ENCODE data around the gene AFTPH.

AFTPH gene

DNA sequence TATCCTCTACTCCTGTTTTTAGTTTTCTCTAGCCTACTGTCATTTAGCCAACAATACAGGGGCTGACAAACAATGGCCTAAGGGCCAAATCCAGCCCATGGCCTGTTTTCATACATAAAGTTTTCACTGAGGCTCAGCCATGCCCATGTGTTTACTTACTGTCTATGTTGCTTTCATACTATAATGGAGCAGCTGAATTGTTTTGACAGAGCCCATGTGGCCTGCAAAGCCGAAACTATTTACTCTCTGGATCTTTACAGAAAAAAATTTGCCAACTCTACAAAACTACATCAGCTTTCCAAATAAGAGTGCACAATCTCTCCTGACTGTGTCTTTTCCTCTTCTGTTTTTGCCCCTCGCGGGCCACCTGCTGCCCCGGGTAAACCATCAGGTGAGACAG is 46.1 kb upstream of the AFTPH start:
- Histone ChIP-seq H3K27me3 (ENCODE audit: insufficient read depth, low read length, poor library complexity) (peaks cover 9% of the 10 kb centered on the region), H4K20me1 (ENCODE audit: insufficient read depth, low read length) (no peaks in the 10 kb centered on the region), H3K36me3 (ENCODE audit: insufficient read depth, low read length) (no peaks in the 10 kb centered on the region), H3K4me3 (ENCODE audit: low read depth in 1 of 2, low read length in 2 of 2) (no peak overlapping the region), H2AFZ (ENCODE audit: low read depth, low read length) (no peak overlapping the region), H3K9ac (ENCODE audit: low read depth, low read length) (no peak overlapping the region), H3K4me2 (ENCODE audit: insufficient read depth, low read length) (no peak overlapping the region), H3K79me2 (ENCODE audit: insufficient read depth, low read length) (no peaks in the 10 kb centered on the region), H3K27ac (ENCODE audit: low read length) (no peak overlapping the region), H3K9me3 (ENCODE audit: insufficient read depth, low read length, severe bottlenecking) (no peaks in the 10 kb centered on the region), H3K4me1 (ENCODE audit: insufficient read depth, low read length) (no peaks in the 10 kb centered on the region)
- DNase-seq: no peak
- TF ChIP-seq EZH2 (IDR thresholded peaks at IDR 0.05; ENCODE audit: borderline replicate concordance, low read depth, low read length, severe bottlenecking): no peak
- TF ChIP-seq, protein P1, sequence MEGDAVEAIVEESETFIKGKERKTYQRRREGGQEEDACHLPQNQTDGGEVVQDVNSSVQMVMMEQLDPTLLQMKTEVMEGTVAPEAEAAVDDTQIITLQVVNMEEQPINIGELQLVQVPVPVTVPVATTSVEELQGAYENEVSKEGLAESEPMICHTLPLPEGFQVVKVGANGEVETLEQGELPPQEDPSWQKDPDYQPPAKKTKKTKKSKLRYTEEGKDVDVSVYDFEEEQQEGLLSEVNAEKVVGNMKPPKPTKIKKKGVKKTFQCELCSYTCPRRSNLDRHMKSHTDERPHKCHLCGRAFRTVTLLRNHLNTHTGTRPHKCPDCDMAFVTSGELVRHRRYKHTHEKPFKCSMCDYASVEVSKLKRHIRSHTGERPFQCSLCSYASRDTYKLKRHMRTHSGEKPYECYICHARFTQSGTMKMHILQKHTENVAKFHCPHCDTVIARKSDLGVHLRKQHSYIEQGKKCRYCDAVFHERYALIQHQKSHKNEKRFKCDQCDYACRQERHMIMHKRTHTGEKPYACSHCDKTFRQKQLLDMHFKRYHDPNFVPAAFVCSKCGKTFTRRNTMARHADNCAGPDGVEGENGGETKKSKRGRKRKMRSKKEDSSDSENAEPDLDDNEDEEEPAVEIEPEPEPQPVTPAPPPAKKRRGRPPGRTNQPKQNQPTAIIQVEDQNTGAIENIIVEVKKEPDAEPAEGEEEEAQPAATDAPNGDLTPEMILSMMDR (IDR thresholded peaks at IDR 0.05; ENCODE audit: borderline replicate concordance, extremely low read depth, low read length, poor library complexity, severe bottlenecking): no peak
- no peak for ATAC-seq (ENCODE audit: insufficient read depth, low read depth)

DNA sequence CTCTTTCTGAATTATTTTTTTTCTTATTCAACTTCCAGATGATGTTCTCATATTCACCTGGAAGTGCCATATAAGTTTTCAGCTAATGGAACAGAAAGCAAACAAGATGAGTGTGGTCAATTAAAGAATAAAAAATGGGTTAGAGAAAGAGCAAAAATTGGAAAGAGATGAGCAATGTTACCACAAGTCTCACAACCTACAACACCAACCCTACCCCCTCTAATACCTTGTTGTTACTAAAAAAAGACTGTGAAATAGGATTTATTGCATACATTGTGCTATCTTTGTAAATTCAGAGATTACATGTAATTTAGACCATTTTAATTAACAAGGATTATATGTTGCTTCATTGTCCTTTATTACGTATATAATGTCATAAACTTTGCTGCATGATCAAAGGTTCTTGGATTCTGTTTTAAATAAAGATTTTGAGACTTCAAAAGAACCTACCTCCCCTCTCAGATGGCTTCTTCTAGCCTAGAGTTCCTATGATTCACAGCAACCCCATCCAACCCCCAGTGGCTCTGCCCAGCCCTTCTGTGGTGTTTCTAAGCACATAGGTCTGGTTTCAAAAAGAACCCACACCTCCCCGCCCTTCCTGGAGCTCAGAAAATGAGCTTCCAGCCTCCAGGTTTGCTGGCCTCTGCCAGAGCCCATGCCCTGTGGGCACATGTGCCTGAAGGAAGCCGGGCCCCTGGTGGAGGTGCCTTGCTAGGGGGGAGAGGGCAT is 45.5 kb upstream of the AFTPH start:
- no peak for DNase-seq
- H3K27me3 ChIP-seq (ENCODE audit: insufficient read depth, low read length, poor library complexity): peaks cover 11% of the 10 kb centered on the region
- no peak overlapping the region for H3K4me3 ChIP-seq (ENCODE audit: low read depth in 1 of 2, low read length in 2 of 2)
- H3K9ac ChIP-seq (ENCODE audit: low read depth, low read length): no peak overlapping the region
- no peaks in the 10 kb centered on the region for H3K36me3 ChIP-seq (ENCODE audit: insufficient read depth, low read length)
- no peaks in the 10 kb centered on the region for H3K9me3 ChIP-seq (ENCODE audit: insufficient read depth, low read length, severe bottlenecking)
- ATAC-seq (ENCODE audit: insufficient read depth, low read depth): no peak
- H4K20me1 ChIP-seq (ENCODE audit: insufficient read depth, low read length): no peaks in the 10 kb centered on the region
- H3K79me2 ChIP-seq (ENCODE audit: insufficient read depth, low read length): no peaks in the 10 kb centered on the region
- no peak overlapping the region for H3K27ac ChIP-seq (ENCODE audit: low read length)
- H3K4me2 ChIP-seq (ENCODE audit: insufficient read depth, low read length): no peak overlapping the region
- no peaks in the 10 kb centered on the region for H3K4me1 ChIP-seq (ENCODE audit: insufficient read depth, low read length)
- TF ChIP-seq, protein P1 (IDR thresholded peaks at IDR 0.05; ENCODE audit: borderline replicate concordance, extremely low read depth, low read length, poor library complexity, severe bottlenecking): no peak
- TF ChIP-seq EZH2 (IDR thresholded peaks at IDR 0.05; ENCODE audit: borderline replicate concordance, low read depth, low read length, severe bottlenecking): no peak
- H2AFZ ChIP-seq (ENCODE audit: low read depth, low read length): no peak overlapping the region

DNA sequence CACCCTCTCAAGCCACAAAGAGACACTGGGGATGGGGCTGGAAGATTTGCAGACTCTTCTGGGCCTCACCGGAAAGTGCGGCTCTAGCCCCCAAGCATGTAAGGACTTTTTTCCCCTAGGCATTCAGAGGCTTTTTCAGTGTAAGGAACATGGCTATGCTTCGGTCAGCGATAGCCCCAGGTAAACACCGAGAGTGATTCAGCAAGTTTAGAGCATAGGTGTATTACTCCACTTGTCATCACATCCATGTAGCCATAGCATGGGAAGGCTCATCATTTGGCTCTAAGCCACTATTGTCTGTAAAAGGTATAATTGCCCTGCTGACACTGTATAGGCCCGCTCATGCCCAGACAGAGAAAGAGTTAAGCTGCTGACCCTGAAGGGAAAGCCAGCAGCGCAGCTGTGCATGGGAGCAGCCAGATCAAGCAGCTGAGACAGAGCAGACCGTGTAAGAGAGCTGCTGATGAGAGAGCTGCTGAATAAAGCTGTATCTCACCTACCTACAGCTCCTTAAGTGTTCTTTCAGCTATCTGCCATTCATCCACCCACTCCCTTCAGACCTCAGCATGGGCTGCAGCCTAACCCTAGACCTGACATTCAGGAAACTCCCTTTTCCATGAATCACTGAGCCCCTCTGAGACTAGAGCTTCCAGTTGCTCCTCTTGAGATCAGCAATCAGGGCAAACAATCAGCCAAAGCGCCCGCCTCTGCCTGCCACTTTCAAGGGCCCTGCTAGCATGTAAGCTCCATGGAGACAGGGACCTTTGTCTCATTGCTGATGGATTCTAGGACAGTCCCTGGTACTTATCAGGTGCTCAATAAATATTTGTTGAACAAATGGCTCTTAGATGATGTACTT is 44.6 kb upstream of the AFTPH start:
- no peaks in the 10 kb centered on the region for H3K36me3 ChIP-seq (ENCODE audit: insufficient read depth, low read length)
- no peak overlapping the region for H3K4me2 ChIP-seq (ENCODE audit: insufficient read depth, low read length)
- ATAC-seq (ENCODE audit: insufficient read depth, low read depth) (no peak), DNase-seq (no peak)
- H3K79me2 ChIP-seq (ENCODE audit: insufficient read depth, low read length): no peaks in the 10 kb centered on the region
- no peaks in the 10 kb centered on the region for H3K4me1 ChIP-seq (ENCODE audit: insufficient read depth, low read length)
- H2AFZ ChIP-seq (ENCODE audit: low read depth, low read length): no peak overlapping the region
- H4K20me1 ChIP-seq (ENCODE audit: insufficient read depth, low read length): no peaks in the 10 kb centered on the region
- H3K4me3 ChIP-seq (ENCODE audit: low read depth in 1 of 2, low read length in 2 of 2): no peak overlapping the region
- no peak overlapping the region for H3K27ac ChIP-seq (ENCODE audit: low read length)
- no peaks in the 10 kb centered on the region for H3K9me3 ChIP-seq (ENCODE audit: insufficient read depth, low read length, severe bottlenecking)
- no peak overlapping the region for H3K9ac ChIP-seq (ENCODE audit: low read depth, low read length)
- no peak for TF ChIP-seq EZH2 (IDR thresholded peaks at IDR 0.05; ENCODE audit: borderline replicate concordance, low read depth, low read length, severe bottlenecking)
- TF ChIP-seq, protein P1 (IDR thresholded peaks at IDR 0.05; ENCODE audit: borderline replicate concordance, extremely low read depth, low read length, poor library complexity, severe bottlenecking): no peak
- peaks cover 11% of the 10 kb centered on the region for H3K27me3 ChIP-seq (ENCODE audit: insufficient read depth, low read length, poor library complexity)

Measured in DND-41 (cell line).